ENCODE results near the gene TPRKB. TPM values are rescaled to one million over a fixed set of nuclear protein-coding genes. Genes with fewer than 3 reads are reported as not detected.
"Not testable (repeated sequence)": the region's sequence is repeated elsewhere in the genome, so short reads cannot be mapped to it uniquely, and the experiment has no call there.

Gene TPRKB
- total RNA-seq (22.4 TPM), polyA plus RNA-seq (10 to 100 TPM; 64.6 to 97.9 (median 78.5) TPM)

DNA sequence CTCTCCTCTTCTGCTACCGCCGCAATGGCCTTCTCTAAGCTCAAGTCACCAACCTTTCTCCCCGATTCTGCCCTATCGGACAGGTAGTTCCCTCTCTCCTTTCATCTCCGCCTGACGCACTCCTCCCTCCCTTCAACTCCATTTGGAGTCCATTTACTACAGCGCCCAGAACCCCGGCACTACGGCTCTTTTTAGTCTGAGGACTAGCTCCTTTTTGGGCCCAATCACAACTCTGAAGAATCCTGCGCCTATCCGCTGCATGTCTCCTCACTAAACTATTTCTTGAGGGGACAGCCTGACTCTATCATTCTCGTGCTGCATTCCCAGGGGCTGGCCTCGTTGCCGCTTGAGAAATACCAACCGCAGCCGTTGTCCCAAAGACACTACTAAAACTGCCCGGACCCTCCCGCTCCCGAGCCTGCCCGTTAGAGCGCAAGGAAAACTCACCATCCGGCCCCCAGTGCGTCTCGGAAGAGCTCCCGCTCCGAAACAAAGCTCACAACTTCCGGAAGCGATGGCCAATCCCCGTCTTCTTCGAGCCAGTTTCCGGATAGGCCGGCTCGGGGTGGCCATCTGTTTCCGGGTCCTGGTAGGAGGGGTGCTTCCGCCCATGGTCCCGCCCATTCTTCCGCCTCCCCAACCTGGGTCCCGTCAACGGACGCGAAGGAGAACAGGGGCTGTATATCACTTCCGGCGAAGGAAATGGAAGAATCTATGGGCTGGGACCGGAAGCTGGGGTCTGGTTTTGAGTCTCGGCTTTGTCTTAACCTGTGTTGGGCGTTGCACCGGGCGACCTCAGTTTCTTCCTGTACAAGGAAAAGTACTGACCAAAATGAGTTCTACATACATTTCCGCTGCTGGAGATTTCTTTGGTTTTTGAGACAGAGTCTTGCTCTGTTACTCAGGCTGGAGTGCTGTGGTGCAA lies at the start of gene TPRKB:
Gene TPRKB, minus strand, starts transcription at position 491 of the 925 bp plus-strand sequence. CDS start 2,776 bp downstream, outside the sequence.
- peaks cover 17% of the 10 kb centered on the region for H3K4me1 ChIP-seq (ENCODE audit: control insufficient read depth, insufficient read depth, low read length, poor library complexity, severe bottlenecking)
- Mint-ChIP-seq H3K4me1 (peaks cover 6 to 24% (median 18%) of the 10 kb centered on the region in 4 donors), H3K36me3 (peaks cover 18% of the 10 kb centered on the region), H3K27me3 (no peaks in the 10 kb centered on the region), H3K9me3 (peaks cover 0 to 5% (median 0%) of the 10 kb centered on the region in 7 donors), H3K27ac (peak within 1 kb of the TSS; percentile 84 to 96 (median 95)), H3K4me3 (peak within 1 kb of the TSS; percentile 94 to 99 (median 96))
- ATAC-seq (ENCODE audit: low read depth in 2 of 2) (peak; percentile 98), DNase-seq (peak; percentile 90 to 99 (median 94))
- H3K36me3 ChIP-seq (ENCODE audit: control insufficient read depth, insufficient read depth, low read length): peaks cover 23% of the 10 kb centered on the region
- peak within 1 kb of the TSS; percentile 88 for H3K4me3 ChIP-seq (ENCODE audit: low read depth, low read length)
- no peaks in the 10 kb centered on the region for H3K9me3 ChIP-seq (ENCODE audit: control insufficient read depth in 2 of 2, low read length in 2 of 2)
- H3K27me3 ChIP-seq (ENCODE audit: control insufficient read depth, insufficient read depth, low read length): no peaks in the 10 kb centered on the region
- peak within 1 kb of the TSS; percentile 75 for H3K27ac ChIP-seq (ENCODE audit: insufficient read depth, low read length, poor library complexity, severe bottlenecking)

DNA sequence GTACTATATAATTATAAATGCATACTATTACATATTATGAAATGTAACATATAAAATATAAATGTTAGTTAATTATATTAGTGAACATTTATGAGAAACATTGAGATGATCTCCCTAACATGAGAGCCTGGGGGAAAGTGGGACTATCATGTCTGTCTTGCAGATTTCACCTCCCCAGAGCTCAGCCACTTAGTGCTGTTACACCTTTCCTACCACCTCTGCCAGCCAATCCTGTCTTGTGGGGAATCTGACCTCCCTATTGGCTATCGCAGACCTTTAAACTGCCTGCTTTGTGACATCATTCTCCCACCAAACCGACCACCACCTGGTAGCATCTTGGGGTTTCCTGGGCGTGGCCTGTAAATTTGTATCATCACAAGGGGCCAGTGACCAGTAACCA lies 46.7 kb upstream of the TPRKB start, which contains the start of gene C2orf78:
Gene C2orf78, plus strand, starts transcription at position 301 of the 400 bp plus-strand sequence. CDS start 127 bp downstream, outside the sequence.
- peak within 1 kb of the TSS in 1 of 3 donors; percentile 12 for H3K27ac Mint-ChIP-seq
- not testable (repeated sequence) for H3K36me3 Mint-ChIP-seq
- peaks cover 13% of the 10 kb centered on the region for H3K27me3 Mint-ChIP-seq

DNA sequence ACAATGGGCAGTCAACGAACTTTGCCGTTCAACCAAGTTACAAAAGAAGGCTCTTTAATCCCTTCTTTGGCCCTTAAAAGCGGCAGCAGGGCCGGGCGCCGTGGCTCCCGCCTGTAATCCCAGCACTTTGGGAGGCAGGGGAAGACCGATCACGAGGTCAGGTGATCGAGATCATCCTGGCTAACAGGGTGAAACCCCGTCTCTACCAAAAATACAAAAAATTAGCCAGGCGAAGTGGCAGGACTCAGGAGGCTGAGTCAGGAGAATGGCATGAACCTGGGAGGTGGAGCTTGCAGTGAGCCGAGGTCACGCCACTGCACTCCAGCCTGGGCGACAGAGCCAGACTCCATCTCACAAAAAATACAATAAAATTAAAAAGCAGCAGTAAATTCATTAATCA lies 46.3 kb upstream of the TPRKB start:
- H3K36me3 ChIP-seq (ENCODE audit: control insufficient read depth, insufficient read depth, low read length); DNase-seq; H3K27ac Mint-ChIP-seq; H3K4me3 Mint-ChIP-seq; H3K4me3 ChIP-seq (ENCODE audit: low read depth, low read length); H3K27ac ChIP-seq (ENCODE audit: insufficient read depth, low read length, poor library complexity, severe bottlenecking); ATAC-seq (ENCODE audit: low read depth in 2 of 2); H3K9me3 ChIP-seq (ENCODE audit: control insufficient read depth in 2 of 2, low read length in 2 of 2); H3K27me3 ChIP-seq (ENCODE audit: control insufficient read depth, insufficient read depth, low read length); H3K9me3 Mint-ChIP-seq; H3K36me3 Mint-ChIP-seq: not testable (repeated sequence)
- H3K4me1 ChIP-seq (ENCODE audit: control insufficient read depth, insufficient read depth, low read length, poor library complexity, severe bottlenecking): peaks cover 22% of the 10 kb centered on the region
- H3K4me1 Mint-ChIP-seq: peaks cover under 1 to 22% (median 11%) of the 10 kb centered on the region in 4 donors
- H3K27me3 Mint-ChIP-seq: peaks cover 13% of the 10 kb centered on the region

More for the DNA sequence above, 46.7 kb upstream of the TPRKB start, which contains the start of gene C2orf78:
- not testable (repeated sequence) for H3K4me3 Mint-ChIP-seq; ATAC-seq (ENCODE audit: low read depth in 2 of 2); H3K9me3 ChIP-seq (ENCODE audit: control insufficient read depth in 2 of 2, low read length in 2 of 2); H3K27me3 ChIP-seq (ENCODE audit: control insufficient read depth, insufficient read depth, low read length); DNase-seq; H3K4me3 ChIP-seq (ENCODE audit: low read depth, low read length); H3K36me3 ChIP-seq (ENCODE audit: control insufficient read depth, insufficient read depth, low read length); H3K9me3 Mint-ChIP-seq; H3K27ac ChIP-seq (ENCODE audit: insufficient read depth, low read length, poor library complexity, severe bottlenecking)
- H3K4me1 Mint-ChIP-seq: peaks cover 0 to 17% (median 8%) of the 10 kb centered on the region in 4 donors
- H3K4me1 ChIP-seq (ENCODE audit: control insufficient read depth, insufficient read depth, low read length, poor library complexity, severe bottlenecking): peaks cover 18% of the 10 kb centered on the region

DNA sequence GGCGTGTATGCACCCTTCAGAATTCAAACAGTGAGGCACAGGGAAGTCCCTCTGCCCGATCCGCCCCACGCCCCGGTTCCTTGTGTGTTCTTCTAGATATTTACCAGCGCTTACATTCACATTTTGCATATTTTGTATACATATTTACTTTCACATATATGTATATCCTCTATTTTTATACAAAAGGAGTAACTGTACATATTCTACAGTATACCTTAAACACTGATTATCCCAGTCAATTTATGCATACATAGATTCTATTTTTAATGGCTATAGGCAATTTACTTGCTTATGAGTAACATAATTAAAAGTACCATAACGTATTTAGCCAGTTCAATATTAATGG lies 43.1 kb upstream of the TPRKB start:
- no peak for ATAC-seq (ENCODE audit: low read depth in 2 of 2)
- peak overlapping the region; percentile 95 for H3K4me3 ChIP-seq (ENCODE audit: low read depth, low read length)
- peaks cover 7% of the 10 kb centered on the region for H3K27me3 Mint-ChIP-seq
- no peaks in the 10 kb centered on the region for H3K9me3 Mint-ChIP-seq
- H3K4me1 ChIP-seq (ENCODE audit: control insufficient read depth, insufficient read depth, low read length, poor library complexity, severe bottlenecking): peaks cover 35% of the 10 kb centered on the region
- H3K27me3 ChIP-seq (ENCODE audit: control insufficient read depth, insufficient read depth, low read length): no peaks in the 10 kb centered on the region
- H3K36me3 ChIP-seq (ENCODE audit: control insufficient read depth, insufficient read depth, low read length): peaks cover 15% of the 10 kb centered on the region
- peak overlapping the region; percentile 91 for H3K27ac ChIP-seq (ENCODE audit: insufficient read depth, low read length, poor library complexity, severe bottlenecking)
- H3K4me3 Mint-ChIP-seq: peak overlapping the region; percentile 98 to 100 (median 99)
- peak overlapping the region in 2 of 3 donors; percentile 99 to 100 for H3K27ac Mint-ChIP-seq
- DNase-seq: no peak
- peaks cover 13 to 48% (median 29%) of the 10 kb centered on the region in 4 donors for H3K4me1 Mint-ChIP-seq
- H3K9me3 ChIP-seq (ENCODE audit: control insufficient read depth in 2 of 2, low read length in 2 of 2): no peaks in the 10 kb centered on the region
- H3K36me3 Mint-ChIP-seq: peaks cover 12% of the 10 kb centered on the region

DNA sequence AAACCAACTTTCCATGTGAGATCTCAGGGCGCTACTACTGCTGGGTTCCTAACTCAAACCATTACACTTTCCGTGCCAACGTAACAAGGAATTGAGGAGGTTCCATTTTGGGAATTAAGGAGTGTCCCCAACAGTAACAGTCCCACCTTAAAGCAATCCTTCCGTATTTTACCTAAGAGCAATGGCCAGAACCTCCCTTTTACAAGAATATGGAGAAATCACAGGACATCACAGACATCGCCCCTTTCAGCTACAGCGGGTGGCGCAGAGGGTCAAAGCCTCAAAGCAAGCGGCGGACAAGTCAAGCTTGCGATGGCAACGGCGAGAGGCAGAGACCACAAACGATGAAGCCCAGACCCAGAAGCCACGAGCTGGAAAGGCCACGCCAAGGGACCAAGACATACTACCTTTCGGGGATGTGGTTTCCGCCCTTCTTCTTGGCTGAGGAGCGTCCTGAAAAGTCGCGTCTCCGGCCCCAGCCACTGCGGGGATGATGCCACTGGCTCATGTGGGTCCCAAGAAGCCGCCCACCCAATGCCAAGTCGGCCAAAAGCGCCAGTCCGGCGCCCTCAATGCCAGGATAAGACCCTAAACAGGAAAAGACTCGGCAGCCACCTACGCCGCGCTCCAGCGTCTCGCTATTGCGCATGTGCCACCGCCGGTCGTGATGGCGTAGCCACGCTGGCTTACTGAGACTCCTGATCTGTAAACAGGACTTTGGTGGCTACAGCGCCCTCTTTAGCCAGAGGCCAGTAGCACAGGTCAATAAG lies 42.5 kb upstream of the TPRKB start, which contains the start of gene DUSP11:
Gene DUSP11, minus strand, starts transcription at position 637 of the 770 bp plus-strand sequence. Its CDS starts 129 bp downstream, at position 508.
- H3K36me3 ChIP-seq (ENCODE audit: control insufficient read depth, insufficient read depth, low read length): peaks cover 21% of the 10 kb centered on the region
- peak within 1 kb of the TSS; percentile 98 to 100 (median 99) for H3K4me3 Mint-ChIP-seq
- ATAC-seq (ENCODE audit: low read depth in 2 of 2): peak; percentile 99 to 100
- H3K27ac Mint-ChIP-seq: peak within 1 kb of the TSS; percentile 95 to 100 (median 99)
- peaks cover 16% of the 10 kb centered on the region for H3K36me3 Mint-ChIP-seq
- H3K27me3 ChIP-seq (ENCODE audit: control insufficient read depth, insufficient read depth, low read length): no peaks in the 10 kb centered on the region
- H3K27ac ChIP-seq (ENCODE audit: insufficient read depth, low read length, poor library complexity, severe bottlenecking): peak within 1 kb of the TSS; percentile 91
- H3K4me1 ChIP-seq (ENCODE audit: control insufficient read depth, insufficient read depth, low read length, poor library complexity, severe bottlenecking): peaks cover 35% of the 10 kb centered on the region
- H3K4me1 Mint-ChIP-seq: peaks cover 13 to 53% (median 33%) of the 10 kb centered on the region in 4 donors
- no peaks in the 10 kb centered on the region for H3K9me3 Mint-ChIP-seq
- H3K4me3 ChIP-seq (ENCODE audit: low read depth, low read length): peak within 1 kb of the TSS; percentile 95
- no peaks in the 10 kb centered on the region for H3K9me3 ChIP-seq (ENCODE audit: control insufficient read depth in 2 of 2, low read length in 2 of 2)
- H3K27me3 Mint-ChIP-seq: peaks cover 7% of the 10 kb centered on the region
- DNase-seq: peak; percentile 93 to 96 (median 95)

DNA sequence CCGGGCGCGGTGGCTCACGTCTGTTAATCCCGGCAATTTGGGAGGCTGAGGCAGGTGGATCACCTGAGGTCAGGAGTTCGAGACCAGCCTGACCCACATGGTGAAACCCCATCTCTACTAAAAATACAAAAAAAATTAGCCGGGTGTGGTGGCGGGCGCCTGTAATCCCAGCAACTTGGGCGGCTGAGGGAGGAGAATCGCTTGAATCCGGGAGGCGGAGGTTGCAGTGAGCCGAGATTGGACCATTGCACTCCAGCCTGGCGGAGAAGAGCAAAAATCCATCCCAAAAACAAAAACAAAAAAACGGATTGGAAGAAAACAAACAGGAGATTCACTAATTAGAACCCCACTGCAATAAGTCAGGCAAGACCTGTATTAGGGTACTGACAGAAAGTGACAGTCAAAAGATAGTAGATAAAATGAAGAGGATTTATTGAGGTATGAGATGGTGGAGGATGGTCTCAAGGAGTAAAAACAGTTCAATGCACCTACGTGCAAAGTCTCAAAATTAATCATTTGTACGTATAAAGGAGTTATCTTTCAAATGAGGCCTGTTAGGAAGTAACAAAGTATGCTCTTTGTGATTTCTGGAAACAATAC lies 41.8 kb upstream of the TPRKB start:
- H3K9me3 Mint-ChIP-seq; H3K9me3 ChIP-seq (ENCODE audit: control insufficient read depth in 2 of 2, low read length in 2 of 2); H3K27me3 ChIP-seq (ENCODE audit: control insufficient read depth, insufficient read depth, low read length); DNase-seq; ATAC-seq (ENCODE audit: low read depth in 2 of 2); H3K27me3 Mint-ChIP-seq: not testable (repeated sequence)
- Histone ChIP-seq H3K27ac (ENCODE audit: insufficient read depth, low read length, poor library complexity, severe bottlenecking) (peak overlapping the region; percentile 91), H3K4me1 (ENCODE audit: control insufficient read depth, insufficient read depth, low read length, poor library complexity, severe bottlenecking) (peaks cover 35% of the 10 kb centered on the region), H3K4me3 (ENCODE audit: low read depth, low read length) (peak overlapping the region; percentile 95), H3K36me3 (ENCODE audit: control insufficient read depth, insufficient read depth, low read length) (peaks cover 27% of the 10 kb centered on the region)
- Mint-ChIP-seq H3K4me1 (peaks cover 13 to 59% (median 39%) of the 10 kb centered on the region in 4 donors), H3K4me3 (peak overlapping the region; percentile 98 to 100 (median 99)), H3K36me3 (peaks cover 23% of the 10 kb centered on the region), H3K27ac (peak overlapping the region; percentile 95 to 100 (median 99))
